GM18499 (cell line): ENCODE results near the gene BACH2.
"Not testable (repeated sequence)": the region's sequence is repeated elsewhere in the genome, so short reads cannot be mapped to it uniquely, and the experiment has no call there.

Experiments used
- ATAC-seq: cut with Tn5 transposase; IDR thresholded peaks from one replicate; pipeline ENCODE4 v1.9.1; 2021; ENCODE audit warnings: moderate number of reproducible peaks; ENCODE audit not compliant: insufficient read depth, unreplicated experiment

Gene BACH2

DNA sequence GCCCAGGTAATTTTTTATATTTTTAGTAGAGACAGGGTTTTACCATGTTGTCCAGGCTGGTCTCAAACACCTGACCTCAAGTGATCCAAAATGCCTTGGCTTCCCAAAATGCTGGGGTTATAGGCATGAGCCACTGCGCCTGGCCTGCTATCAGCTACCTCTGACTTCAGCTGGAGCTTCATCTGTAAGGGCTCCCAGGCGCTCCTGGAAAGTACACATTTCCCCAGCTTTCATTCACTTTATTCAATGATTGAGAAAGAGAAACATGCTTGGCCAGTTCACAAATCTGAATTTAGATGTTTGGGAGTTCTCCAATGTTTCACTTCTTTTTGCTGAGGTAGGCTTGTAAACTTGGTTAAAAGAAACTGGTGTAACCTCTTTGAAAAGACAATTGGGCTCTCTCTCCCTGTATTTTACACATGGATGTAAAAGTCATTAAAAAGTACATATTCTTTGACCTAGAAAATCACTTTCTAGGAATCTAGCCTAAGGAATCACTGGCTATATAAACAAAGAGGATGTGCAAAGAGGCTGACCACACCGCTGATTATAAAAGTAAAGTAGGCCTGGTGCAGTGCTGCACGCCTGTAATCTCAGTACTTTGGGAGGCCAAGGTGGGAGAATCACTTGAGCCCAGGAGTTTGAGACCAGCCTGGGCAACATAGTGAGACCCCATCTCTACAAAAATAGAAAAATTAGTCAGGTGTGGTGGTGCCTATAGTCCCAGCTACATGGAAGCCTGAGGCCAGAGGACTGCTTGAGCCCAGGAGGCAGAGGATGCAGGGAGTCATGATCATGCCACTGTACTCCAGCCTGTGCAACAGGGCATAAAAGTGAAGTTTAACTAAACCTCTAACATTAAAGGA, 128.9 kb downstream of the BACH2 start:
- ATAC-seq: no peak

DNA sequence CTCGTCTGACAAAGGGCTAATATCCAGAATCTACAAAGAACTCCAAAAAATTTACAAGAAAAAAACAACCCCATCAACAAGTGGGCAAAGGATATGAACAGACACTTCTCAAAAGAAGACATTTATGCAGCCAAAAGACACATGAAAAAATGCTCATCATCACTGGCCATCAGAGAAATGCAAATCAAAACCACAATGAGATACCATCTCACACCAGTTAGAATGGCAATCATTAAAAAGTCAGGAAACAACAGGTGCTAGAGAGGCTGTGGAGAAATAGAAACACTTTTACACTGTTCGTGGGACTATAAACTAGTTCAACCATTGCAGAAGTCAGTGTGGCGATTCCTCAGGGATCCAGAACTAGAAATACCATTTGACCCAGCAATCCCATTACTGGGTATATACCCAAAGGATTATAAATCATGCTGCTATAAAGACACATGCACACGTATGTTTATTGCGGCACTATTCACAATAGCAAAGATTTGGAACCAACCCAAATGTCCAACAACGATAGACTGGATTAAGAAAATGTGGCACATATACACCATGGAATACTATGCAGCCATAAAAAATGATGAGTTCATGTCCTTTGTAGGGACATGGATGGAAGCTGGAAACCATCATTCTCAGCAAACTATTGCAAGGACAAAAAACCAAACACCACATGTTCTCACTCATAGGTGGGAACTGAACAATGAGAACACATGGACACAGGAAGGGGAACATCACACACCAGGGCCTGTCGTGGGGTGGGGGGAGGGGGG, 130.3 kb downstream of the BACH2 start:
- ATAC-seq: not testable (repeated sequence)

DNA sequence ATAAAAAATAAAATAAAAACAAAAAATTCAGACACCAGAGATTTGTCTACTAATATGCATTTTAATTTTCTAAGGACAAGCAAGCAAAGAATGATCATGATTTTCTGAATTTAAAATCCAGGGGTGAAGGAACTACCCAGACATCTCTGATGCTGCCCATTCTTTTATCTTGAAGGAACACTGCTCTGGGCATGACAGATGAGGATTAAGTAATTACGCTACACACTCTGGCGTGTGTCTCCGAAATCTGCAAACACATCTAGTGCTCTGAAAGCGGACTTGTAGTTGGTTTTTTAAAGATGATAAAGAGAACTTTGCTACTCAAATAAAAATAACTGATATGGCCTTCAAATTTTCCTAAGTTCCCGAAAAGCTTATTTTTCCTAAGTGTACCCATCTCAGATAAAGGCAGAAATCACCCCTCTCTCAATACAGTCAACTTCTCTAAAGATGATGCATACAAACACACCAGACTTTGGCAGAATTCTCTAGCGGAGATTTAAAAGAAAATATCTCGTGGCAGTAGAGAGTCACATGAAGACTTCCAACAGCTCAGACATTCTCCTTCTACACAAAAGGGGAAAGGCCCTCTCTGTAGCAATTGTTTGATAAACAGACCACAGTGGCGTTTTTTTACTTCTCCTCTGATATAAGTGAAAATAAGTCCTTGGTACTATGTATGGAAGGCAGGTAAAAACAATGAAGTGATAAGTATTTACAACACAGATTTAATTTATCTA, 133.8 kb downstream of the BACH2 start:
- ATAC-seq: no peak

DNA sequence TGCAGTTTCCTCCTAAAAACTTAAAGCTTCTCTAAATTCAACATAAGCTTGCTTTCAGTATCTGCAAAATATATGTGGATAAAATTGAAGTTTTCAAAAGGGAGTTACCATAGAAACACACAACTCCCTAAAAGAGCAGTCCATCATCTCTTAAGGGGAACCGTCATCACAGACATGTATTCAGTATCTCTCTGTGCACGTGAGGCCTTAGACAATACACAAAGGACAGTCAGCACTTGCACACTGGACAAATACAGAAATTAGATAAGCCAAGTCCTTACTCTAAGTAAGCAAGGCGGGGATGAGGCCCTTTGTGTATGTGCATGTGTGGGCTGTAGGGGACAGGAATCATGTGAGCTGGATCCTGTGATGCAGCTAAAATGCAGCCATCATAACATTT, 136.6 kb downstream of the BACH2 start:
- ATAC-seq: no peak

DNA sequence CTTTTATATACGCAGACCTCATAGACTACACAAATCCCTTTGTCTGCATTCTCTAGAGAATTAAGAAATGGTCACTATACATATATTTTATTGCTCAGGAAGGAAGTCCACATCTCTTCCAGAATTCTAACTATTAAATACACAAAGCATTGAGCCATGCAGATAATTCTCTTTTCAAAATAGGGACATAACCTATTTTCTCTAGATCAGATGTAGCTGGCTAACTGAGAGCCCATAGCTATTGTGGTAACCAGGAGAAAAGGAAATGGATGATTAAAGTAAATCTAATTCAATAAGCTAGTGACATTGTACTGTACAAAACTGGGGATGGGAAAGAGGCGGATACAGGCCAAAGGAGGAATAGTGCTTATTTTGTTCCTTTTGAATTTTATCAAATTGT, 137.2 kb downstream of the BACH2 start:
- no peak for ATAC-seq

DNA sequence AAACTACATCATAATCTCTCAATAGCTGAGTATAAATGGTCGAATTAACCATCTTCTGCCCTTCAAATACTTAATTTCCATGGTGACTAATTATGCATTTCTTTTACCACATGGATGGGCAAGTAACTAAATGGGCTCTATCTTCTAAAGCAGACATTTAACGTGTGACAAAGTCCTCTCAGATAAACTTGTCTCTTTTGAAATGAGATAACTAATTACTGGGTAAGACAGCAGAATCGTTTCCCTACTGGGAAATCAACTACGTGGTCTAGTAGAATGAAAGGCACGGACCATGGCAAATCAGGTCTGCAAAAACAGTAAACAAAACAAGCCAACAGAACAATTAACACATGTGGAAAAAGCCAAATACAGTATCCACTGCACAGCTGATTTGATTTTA, 137.7 kb downstream of the BACH2 start:
- no peak for ATAC-seq

DNA sequence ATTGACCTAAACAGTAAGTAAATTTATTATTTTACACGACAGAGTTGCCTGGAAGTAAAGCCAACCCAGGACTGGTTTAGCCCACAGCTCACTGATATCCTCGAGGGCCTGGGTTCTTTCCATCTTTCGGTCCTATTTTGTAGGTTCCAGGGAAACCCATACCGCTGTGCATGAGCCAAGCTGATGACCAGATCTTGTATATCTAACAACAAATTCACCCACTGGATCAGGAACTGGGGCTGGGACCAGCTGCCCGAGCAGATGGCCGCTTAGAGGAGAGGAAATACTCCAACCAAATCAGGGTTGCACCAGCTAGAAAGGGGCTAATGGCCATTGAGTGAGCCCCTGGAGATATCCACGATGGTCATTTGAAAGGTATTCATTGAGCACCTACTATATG, 139.2 kb downstream of the BACH2 start:
- no peak for ATAC-seq

DNA sequence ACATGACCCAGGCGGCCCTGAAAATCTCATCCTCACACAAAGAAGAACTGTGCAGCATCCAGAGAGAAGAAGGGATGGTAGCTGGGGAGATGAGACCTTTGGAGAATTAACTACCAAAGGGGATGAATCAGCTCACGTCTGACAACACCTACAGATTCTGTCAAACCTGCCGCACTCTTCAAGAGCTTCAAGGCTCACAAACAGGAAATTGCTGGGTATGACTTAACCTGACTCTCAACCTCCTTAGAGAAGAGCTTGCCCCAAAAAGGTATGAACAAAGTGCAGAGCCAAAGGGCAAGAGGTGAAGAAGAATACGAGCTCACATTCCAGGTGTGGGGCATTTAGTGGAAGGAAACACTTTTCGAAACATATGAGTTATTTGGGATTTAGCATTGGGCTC, 139.8 kb downstream of the BACH2 start:
- ATAC-seq: no peak

DNA sequence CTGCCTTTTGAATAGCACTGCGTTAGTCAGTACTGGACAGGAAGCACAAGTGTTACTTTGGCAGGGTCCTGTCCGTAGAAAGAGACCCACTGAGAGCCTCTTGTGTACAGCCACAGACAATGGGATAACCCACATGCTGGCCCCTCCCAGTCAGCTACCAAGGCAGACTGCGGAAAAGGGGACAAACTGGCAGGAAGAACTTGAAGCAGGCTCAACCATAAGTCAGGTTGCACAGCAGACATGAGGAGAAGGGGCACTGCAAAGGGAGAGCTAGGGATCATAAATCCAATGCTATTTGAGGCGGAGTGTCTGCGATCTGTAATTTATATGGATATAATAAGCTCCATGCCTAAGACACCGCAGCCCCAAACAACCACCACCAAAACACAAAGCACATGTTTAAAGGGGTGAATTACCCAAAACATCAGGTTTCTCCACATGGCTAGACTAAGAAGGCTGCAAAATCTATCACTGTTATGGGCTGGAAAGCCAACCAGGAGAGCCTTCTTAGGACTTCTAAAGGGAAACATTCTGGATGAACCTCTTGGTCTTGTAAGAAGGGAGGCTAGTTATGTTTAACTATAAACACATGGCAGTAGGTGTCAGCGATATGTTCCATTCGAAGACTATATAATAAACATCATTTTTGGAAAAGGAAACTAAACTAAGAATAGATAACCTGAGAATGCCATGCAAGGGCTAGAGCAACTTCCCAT, 141.7 kb downstream of the BACH2 start:
- ATAC-seq: no peak

DNA sequence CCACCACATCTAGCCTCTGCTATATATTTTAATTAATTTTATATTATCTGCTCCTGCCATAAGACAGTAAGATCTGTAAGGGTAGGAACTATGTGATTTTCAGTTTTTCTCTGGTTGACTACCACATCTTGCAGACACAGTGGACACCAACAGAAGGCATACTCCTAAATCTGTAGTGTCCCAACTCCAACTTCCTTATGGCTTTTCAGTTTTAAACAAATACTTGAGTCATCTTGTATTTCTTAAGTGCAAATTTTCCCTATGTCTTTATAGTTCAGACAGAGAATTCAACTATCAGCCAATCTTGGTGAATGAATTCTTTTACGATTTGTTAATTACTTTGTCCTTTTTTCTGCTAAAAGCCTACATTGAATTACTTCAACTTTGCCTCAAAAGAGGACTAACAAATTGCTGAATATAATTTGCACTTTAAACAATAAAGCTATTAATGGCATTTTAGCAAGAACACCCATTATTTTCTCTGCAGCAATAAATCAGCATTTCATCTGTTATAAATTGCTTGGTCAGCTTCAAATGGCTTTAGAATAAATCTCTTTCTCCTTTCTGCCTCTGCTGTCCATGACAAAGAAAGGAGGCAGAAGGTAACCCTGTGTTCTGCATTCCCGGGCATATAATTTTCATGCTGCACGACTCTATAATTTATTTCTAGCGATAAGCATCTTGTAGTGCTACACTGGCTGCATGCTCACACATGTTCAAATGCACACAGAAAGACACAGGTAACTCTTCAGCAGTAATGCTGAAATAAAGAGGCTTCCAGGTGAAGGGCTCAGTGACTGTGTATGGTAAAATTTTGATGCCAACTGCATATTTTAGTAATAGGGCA, 144.8 kb downstream of the BACH2 start:
- no peak for ATAC-seq

DNA sequence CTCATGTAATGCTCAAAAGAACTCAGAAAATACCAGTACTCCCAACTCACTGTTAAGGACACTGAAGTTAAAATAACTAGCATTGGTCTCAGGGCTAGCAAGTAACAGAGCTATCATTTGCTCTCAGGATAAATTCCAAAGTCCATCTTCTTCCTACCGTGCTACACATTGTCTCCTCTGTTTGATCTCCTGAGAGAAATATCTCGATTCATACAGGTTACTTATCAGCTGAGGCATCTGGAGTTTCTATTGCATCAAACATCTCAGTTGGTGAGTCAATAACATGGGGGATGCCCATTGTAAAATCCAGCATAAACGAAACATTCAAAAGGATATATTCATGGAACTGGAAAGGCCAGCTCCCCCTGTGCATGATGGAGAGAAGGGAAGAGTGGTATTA, 147.4 kb downstream of the BACH2 start:
- ATAC-seq: no peak

DNA sequence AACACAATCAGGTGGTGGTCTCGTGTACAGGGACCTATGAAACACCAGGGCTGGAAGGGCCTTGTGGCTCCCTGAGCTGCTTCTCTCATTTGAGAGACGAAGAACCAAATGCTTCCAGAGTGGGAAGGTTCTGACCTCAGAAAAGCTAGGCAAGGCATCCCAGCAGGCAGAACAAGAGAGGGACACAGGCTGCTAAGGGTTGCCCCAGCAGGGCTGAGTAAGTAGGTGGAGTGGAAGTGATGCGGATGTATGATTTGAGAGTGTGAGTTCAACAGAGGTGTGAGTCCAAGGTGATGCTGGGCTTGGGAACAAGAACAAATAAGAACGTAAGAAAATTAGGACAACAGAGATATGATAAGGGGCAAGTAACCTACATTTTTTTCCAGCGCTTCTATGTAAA, 147.8 kb downstream of the BACH2 start:
- ATAC-seq: no peak

DNA sequence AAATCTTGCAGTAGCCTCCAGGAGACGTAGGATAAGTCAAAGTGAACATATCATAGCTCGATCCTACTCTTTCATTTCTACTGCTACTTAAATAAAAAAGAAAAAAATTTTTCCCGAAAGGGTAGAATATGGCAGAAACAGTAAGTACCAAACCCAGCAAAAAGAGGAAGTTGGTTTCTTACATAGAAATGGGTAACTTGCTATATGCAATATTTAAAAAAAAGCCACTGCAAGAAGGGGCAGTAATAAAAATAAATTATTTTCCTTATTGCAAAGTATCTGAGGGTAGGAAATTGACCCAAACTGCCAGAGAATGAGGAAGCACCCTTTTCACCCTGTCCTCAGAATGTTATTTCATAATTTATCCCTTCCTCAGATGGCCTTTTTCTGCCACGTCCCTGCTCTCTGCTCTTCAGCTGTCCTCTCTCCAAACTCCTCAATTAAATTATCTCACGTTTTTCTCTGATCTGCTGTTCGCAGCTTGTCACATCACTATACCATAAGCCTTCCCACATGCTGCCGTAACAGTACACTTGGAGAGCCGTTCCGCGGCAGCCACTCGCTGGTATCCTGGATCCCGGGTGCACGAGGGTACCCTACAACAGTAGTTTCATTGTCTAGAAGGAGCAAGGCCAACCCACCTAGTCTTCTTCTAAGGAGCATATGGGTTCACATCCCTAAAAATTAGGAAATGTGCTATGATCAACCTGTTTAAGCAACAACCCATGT, 149.6 kb downstream of the BACH2 start:
- ATAC-seq: no peak

DNA sequence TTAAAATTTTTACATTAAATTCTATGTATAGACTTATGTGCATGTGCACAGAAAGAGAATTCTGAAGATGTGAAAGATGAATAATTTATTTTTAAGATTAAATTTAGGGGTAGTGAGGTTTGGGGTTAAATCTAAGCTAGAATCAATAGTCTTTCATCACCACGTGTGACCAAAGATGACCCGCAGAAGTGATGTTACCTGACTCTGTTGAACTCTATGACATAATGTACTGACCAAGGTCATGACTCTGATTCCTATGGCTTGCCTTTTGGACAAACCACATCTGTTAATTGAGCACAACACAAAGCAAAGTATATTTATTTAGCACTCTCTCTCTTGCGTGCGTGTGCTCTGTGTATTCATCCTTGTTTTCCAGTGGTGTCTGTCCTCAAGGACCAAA, 150.6 kb downstream of the BACH2 start:
- no peak for ATAC-seq

DNA sequence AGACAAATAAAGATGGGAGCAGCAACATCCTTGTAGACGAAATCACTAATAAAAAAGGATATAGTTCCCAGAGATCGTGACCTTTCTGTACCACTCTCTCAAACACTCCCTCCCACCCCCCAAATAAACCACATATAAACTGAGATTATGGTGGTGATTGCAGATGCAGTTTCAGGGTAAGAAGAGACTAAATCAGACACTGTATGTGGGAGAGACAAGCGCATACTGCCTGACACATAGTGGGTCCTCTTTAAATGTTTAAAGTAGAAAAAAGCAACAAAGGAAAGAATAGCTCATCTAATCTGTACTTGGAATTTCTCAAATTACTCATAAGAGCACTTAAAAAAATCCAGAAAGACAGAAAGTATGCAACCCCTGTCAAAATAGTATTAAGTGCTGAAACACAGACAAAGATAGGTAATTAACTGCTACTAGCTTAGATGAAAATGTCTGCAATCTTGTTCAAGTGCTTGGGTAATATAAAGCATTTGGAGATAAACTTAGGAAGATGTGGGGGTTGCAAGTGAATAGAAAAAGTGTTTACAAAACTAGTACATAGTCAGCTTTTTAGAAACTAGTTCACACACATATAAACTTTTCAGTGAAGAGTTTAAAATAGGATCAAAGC, 151.6 kb downstream of the BACH2 start:
- ATAC-seq: no peak

DNA sequence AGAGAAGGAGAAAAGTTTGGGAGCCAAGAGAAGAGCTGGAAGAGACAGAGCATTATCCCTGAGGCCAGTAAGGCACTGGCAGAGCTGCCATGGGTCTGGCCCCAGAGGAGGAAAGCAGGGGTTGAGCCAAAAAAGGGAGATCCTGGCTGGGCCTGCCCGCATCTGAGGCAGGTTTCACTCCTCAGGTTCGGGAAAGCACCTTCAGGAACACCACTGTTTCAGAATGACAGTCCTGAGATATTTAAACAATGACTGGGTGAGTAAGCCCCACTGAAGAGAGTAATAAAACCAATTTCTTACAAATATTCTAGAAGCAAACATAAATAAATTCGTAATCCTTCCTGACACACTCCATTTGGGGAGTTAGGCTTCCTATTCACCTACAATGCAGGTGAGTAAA, 152.2 kb downstream of the BACH2 start:
- ATAC-seq: no peak

DNA sequence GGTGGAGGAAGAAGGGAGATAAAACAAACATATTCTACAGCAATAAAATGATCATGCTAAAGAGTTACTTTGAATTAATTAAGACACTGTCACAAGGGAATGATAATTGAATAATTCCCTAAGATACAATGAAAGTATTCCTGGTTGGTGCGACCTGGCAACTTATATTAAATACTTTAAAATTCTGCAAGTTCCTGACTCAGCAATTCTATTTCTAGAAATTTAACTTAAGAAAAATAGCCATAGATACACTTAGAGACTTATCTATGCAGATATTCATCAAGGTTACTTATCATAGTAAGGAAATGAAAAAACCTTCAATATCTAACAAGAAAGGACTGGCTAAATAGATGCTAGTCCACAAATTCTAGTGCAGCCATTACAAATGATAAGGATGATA, 156.0 kb downstream of the BACH2 start:
- no peak for ATAC-seq

DNA sequence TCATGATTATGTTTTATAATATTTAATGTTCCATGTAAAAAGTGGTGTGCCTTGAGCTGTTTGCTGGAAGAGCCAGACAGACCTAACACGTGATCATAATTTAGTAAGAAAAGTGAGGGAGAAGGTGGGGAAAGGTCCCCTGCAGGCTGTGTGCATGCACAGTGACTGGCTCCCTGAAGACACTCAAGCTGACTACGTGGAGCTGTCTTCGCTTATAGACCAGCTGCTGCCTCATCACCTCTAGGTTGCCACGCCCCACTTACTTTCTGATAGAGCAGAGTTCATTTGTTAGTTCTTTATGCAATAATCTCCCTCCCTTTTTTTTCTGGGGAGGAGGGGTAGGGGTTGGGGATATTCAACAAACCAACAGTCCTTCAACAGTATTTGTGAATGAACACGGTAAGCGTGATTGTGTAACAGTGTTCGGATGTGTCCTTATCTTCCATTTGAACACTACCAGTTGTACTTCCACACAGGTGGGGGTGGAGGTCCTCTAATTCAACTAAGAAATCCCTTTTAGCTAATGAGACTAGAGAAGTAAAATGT, 157.3 kb downstream of the BACH2 start:
- ATAC-seq: no peak
